Activated T-helper 1 cell treated with Interleukin-2 at 50 U/mL for 16 hours (primary cell): ENCODE measurements around the gene CENPH.
"Not testable (repeated sequence)": the region's sequence is repeated elsewhere in the genome, so short reads cannot be mapped to it uniquely, and the experiment has no call there.

Experiments
- DNase-seq: peaks from one replicate; pipeline ENCODE4 v3.0.0-alpha.2; 2020; ENCODE audit warnings: low read depth

The CENPH gene, protein sequence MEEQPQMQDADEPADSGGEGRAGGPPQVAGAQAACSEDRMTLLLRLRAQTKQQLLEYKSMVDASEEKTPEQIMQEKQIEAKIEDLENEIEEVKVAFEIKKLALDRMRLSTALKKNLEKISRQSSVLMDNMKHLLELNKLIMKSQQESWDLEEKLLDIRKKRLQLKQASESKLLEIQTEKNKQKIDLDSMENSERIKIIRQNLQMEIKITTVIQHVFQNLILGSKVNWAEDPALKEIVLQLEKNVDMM

DNA sequence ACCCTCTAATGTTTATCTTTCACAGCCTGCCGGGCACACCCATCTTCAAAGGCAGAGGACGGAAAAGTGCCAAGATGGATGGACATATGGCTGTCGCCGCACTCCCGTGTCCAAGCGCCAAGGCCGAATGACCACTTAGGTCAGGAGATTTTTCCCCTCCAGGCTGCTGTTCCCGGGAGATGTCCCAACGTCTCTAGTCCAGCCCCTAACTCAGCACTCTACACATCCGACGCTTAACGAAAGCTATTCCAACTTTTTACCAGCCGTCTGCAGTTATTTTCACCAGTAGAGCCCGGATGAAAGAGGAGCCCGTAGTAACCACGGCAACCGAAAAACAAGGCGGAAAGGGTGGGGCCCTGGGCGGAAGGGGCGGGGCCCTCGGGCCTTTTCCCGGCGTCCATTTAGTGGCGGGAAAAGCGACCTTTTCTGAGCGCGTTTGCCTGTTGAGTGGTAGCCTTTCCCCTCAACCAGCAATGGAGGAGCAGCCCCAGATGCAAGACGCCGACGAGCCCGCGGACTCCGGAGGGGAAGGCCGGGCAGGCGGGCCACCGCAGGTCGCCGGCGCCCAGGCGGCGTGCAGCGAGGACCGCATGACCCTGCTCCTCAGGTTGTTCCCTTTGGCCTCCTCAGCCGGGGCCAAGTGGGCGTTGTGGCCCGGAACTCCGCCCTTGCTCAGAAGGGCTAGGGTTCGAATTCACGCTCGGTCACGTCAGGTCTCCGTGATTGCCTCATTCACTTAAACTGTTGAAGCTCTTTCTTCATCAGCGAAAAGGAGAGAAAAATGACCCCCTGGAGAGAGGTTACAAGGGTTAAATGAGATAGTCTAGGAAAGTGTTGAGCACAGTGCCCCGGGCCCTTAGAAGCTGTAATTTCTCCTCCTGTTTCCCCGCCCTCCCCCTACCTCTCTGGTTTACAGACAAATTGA is at the start of gene CENPH:
CENPH (plus strand) TSS at position 422 of the 925 bp plus-strand sequence; CDS start at position 474, 52 bp downstream.
- peak; percentile 82 for DNase-seq

DNA sequence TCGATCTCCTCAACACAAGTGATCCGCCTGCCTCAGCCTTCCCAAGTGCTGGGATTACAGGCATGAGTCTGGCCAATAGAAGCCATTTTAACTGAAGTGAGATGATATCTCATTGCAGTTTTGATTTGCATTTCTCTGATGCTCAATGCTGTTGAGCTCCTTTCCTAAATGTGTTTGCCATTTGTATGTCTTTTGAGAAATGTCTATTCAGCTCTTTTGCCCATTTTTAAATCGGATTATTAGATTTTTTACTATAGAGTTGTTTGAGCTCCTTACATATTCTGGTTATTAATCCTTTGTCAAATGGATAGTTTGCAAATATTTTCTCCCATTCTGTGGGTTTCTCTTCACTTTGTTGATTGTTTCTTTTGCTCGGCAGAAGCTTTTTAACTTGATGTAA is 49.1 kb upstream of the CENPH start:
- not testable (repeated sequence) for DNase-seq

GRCh38 chr5:69140827-69141226 is 48.6 kb upstream of the CENPH start:
- no peak for DNase-seq

GRCh38 chr5:69148576-69148975 is 40.8 kb upstream of the CENPH start:
- DNase-seq: not testable (repeated sequence)

- no peak for DNase-seq
These were observed 40.3 kb upstream of the CENPH start for GRCh38 chr5:69148981-69149675.

DNA sequence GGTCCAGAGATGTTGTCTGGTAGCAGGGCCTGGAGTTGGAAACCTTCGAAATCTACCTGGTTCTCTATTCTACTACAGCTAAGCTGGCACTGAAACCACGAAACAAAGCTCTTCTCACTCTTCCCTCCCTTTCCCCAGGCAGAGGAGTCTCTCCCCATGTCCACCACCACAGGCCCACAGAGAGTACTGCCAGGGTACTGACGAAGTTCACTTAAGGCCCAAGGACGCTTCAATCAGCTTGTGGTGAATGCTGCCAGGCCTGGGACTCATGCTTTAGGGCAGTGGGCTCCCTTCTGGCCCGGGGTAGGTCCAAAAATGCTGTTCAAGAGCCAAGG is 39.7 kb upstream of the CENPH start:
- no peak for DNase-seq

- no peak for DNase-seq
These were observed 36.7 kb upstream of the CENPH start for GRCh38 chr5:69152731-69153130.

DNA sequence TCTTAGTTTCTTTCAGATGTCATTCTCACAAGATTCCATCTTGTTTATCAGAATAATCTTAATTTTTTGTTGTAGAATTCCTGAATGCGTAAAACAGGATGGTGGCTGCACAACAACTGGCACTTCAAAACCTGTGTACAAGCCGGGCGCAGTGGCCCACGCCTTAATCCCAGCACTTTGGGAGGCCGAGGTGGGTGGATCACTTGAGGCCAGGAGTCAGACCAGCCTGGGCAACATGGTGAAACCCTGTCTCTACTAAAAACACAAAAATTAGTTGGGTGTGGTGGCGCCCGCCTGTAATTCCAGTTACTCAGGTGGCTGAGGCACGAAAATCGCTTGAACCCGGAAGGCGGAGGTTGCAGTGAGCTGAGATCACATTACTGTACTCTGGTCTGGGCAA is 32.9 kb upstream of the CENPH start:
- DNase-seq: no peak

DNA sequence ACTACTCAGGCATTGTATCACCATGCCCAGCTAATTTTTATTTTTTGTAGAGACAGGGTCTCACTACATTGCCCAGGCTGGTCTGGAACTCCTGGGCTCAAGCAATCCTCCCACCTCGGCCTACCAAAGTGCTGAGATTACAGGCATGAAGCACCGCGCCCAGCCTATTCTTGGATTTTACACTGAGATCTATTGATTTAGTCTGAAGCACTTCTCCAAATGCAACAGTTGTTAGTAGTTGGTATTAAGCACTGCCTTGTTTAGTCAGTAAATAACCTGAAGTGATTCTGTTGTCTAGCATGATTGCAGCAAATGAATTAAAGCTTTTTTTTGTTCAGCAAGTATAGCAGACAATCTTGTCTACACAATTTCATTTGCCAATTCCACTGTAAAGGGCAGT is 31.3 kb upstream of the CENPH start:
- no peak for DNase-seq

DNA sequence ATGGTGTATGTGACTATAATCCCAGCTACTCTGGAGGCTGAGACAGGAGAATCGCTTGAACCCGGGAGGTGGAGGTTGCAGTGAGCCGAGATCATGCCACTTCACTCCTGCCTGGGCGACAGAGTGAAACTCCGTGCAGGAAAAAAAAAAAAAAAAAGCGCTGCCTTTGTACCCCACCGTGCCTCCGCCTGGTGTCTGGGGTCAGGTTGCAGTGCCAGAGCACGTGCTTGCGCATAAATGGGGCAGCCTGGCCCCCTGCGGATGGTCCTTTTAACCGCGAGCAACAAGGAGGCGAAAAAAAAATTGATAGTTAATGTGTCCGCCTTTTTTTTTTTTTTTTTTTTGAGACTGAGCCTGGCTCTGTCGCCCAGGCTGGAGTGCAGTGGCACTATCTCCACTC is 28.7 kb upstream of the CENPH start:
- DNase-seq: no peak

GRCh38 chr5:69166686-69167492 is 22.5 kb upstream of the CENPH start, which contains the start of gene CCNB1:
Gene CCNB1, plus strand, starts transcription at chr5:69167150. Its CDS starts 113 bp downstream, at chr5:69167263.
- DNase-seq: peak; percentile 94

GRCh38 chr5:69167493-69167855 is 21.9 kb upstream of the CENPH start:
- DNase-seq: no peak

DNA sequence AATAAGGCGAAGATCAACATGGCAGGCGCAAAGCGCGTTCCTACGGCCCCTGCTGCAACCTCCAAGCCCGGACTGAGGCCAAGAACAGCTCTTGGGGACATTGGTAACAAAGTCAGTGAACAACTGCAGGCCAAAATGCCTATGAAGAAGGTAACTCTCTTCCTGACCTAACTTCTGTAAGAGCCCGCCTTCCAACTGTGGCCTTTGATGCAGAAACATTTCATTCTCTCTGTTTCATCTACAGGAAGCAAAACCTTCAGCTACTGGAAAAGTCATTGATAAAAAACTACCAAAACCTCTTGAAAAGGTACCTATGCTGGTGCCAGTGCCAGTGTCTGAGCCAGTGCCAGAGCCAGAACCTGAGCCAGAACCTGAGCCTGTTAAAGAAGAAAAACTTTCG is 21.5 kb upstream of the CENPH start:
- DNase-seq: no peak

- no peak for DNase-seq
These were observed 18.9 kb upstream of the CENPH start for GRCh38 chr5:69170495-69170894.

GRCh38 chr5:69170969-69171368 is 18.4 kb upstream of the CENPH start:
- DNase-seq: no peak

DNA sequence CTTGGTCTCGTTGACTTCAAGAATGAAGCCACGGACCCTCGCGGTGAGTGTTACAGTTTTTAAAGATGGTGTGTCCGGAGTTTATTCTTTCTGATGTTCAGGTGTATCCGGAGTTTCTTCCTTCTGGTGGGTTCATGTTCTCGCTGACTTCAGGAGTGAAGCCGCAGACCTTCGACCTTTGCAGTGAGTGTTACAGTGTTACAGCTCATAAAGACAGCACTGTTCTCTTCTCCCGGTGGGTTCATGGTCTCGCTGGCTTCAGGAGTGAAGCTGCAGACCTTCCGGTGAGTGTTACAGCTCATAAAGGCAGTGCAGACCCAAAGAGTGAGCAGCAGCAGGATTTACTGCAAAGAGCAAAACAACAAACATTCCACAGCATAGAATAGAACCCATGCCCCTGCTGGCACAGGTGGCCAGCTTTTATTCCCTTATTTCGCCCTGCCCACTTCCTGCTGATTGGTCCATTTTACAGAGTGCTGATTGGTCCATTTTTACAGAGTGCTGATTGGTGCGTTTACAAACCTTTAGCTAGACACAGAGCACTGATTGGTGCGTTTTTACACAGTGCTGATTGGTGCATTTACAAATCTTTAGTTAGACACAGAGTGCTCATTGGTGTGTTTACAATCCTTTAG is 7.6 kb upstream of the CENPH start:
- not testable (repeated sequence) for DNase-seq

GRCh38 chr5:69184621-69185020 is 4.8 kb upstream of the CENPH start:
- DNase-seq: no peak

GRCh38 chr5:69187342-69187741 is 2.0 kb upstream of the CENPH start:
- DNase-seq: no peak

- no peak for DNase-seq
These were observed 597 bp upstream of the CENPH start for GRCh38 chr5:69188811-69189161.

- no peak for DNase-seq
These were observed 13.1 kb downstream of the CENPH start for GRCh38 chr5:69202497-69202896.

- DNase-seq: no peak
These were observed 17.3 kb downstream of the CENPH start for GRCh38 chr5:69206528-69207190.
